ENCODE data around the gene EIF5A2.
"Not testable (repeated sequence)": the region's sequence is repeated elsewhere in the genome, so short reads cannot be mapped to it uniquely, and the experiment has no call there.

The EIF5A2 gene

DNA sequence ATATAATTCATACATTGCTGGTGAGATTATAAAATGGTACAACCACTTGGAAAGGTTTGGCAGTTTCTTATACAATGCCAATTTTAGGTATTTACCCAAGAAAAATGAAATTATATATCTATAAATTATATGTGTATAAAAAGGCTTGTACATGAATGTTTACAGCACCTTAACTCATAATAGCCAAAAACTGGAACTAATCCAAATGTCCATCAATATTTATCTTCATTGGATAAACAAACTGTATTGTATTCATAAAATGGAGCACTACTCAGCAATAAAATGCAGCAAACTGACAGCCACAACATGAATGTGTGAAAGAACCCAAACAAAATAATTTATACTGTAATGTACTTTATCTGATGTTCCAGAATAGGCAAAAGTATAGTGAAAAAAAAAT is 33.6 kb upstream of the EIF5A2 start:
- no peak for ATAC-seq
- no peak for TF ChIP-seq TOX (CRISPR knock-in tag; IDR thresholded peaks at IDR 0.05; ENCODE audit: borderline replicate concordance)
- no peak for TF ChIP-seq PPARA (CRISPR knock-in tag; IDR thresholded peaks at IDR 0.05; ENCODE audit: borderline replicate concordance)
- no peak for TF ChIP-seq SNAI2 (CRISPR knock-in tag; IDR thresholded peaks at IDR 0.05)

DNA sequence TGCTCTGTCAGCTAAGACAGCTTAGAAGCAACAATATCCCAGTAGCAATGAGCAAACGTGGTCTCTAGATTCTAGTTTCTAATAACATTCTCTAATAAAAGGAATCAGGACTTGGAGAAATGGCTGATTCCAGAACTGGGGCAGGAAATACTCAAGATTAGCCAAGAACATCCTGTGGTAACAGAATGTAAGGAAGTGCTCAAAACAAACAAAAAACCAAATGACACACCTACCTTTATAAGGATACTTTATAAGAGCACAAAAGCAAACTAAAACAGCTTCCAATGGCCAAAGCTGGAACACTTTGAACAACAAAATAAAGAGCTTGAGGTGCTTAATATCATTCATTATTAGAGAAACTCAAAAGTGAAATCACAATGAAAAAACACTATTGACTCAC is 33.1 kb upstream of the EIF5A2 start:
- no peak for ATAC-seq
- no peak for TF ChIP-seq ARNTL (CRISPR knock-in tag; IDR thresholded peaks at IDR 0.05; ENCODE audit: borderline replicate concordance, low read depth)

DNA sequence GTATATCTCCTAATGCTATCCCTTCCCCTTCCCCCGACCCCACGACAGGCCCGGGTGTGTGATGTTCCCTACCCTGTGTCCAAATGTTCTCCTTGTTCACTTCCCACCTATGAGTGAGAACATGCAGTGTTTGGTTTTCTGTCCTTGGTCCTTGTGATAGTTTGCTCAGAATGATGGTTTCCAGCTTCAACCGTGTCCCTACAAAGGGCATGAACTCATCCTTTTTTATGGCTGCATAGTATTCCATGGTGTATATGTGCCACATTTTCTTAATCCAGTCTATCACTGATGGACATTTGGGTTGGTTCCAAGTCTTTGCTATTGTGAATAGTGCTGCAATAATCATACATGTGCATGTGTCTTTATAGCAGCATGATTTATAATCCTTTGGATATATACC is 24.6 kb upstream of the EIF5A2 start:
- not testable (repeated sequence) for ATAC-seq

DNA sequence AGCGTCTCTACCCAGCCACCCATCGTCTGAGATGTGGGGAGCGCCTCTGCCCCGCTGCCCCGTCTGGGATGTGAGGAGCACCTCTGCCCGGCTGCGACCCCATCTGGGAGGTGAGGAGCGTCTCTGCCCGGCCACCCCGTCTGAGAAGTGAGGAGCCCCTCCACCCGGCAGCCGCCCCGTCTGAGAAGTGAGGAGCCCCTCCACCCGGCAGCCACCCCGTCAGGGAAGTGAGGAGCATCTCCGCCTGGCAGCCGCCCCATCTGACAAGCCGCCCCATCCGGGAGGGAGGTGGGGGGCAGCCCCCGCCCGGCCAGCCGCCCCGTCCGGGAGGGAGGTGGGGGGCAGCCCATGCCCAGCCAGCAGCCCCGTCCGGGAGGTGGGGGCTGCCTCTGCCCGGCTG is 15.1 kb upstream of the EIF5A2 start:
- not testable (repeated sequence) for ATAC-seq

DNA sequence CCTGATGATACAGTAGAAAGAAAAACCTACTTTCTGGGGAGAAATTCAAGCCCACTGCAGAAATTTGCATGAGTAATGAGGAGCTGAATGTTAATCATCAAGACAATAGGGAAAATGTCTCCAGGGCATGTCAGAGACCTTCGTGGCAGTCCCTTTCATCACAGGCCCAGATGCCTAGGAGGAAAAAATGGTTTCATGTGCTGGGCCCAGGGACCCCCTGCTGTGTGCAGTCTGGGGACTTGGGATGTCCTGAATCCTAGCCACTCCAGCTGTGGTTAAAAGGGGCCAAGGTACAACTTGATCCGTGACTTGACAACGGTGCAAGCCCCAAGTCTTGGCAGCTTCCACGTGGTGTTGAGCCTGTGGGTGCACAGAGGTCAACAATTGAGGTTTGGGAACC is 10.3 kb upstream of the EIF5A2 start:
- TF ChIP-seq OSR1 (CRISPR knock-in tag; IDR thresholded peaks at IDR 0.05) (no peak), ZC3H10 (CRISPR knock-in tag; IDR thresholded peaks at IDR 0.05) (no peak), RARB (CRISPR knock-in tag; IDR thresholded peaks at IDR 0.05) (no peak), ESRRG (CRISPR knock-in tag; IDR thresholded peaks at IDR 0.05) (no peak), ARNTL (CRISPR knock-in tag; IDR thresholded peaks at IDR 0.05; ENCODE audit: borderline replicate concordance, low read depth) (no peak), PPARA (CRISPR knock-in tag; IDR thresholded peaks at IDR 0.05; ENCODE audit: borderline replicate concordance) (no peak), TCF4 (CRISPR knock-in tag; IDR thresholded peaks at IDR 0.05; ENCODE audit: borderline replicate concordance) (no peak), SNAI2 (CRISPR knock-in tag; IDR thresholded peaks at IDR 0.05) (no peak), ZFP30 (CRISPR knock-in tag; IDR thresholded peaks at IDR 0.05) (no peak), BACH2 (CRISPR knock-in tag; IDR thresholded peaks at IDR 0.05; ENCODE audit: borderline replicate concordance) (no peak), ZNF565 (CRISPR knock-in tag; conservative IDR thresholded peaks at IDR 0.05; ENCODE audit: low read depth) (no peak), CSDC2 (CRISPR knock-in tag; IDR thresholded peaks at IDR 0.05) (no peak), ISL1 (CRISPR knock-in tag; IDR thresholded peaks at IDR 0.05) (no peak), GLIS3 (CRISPR knock-in tag; IDR thresholded peaks at IDR 0.05) (no peak)
- TF ChIP-seq, protein P1, sequence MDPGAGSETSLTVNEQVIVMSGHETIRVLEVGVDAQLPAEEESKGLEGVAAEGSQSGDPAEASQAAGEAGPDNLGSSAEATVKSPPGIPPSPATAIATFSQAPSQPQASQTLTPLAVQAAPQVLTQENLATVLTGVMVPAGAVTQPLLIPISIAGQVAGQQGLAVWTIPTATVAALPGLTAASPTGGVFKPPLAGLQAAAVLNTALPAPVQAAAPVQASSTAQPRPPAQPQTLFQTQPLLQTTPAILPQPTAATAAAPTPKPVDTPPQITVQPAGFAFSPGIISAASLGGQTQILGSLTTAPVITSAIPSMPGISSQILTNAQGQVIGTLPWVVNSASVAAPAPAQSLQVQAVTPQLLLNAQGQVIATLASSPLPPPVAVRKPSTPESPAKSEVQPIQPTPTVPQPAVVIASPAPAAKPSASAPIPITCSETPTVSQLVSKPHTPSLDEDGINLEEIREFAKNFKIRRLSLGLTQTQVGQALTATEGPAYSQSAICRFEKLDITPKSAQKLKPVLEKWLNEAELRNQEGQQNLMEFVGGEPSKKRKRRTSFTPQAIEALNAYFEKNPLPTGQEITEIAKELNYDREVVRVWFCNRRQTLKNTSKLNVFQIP (CRISPR knock-in tag; IDR thresholded peaks at IDR 0.05; ENCODE audit: borderline replicate concordance, low read depth), result no peak
- TF ChIP-seq, protein P2, sequence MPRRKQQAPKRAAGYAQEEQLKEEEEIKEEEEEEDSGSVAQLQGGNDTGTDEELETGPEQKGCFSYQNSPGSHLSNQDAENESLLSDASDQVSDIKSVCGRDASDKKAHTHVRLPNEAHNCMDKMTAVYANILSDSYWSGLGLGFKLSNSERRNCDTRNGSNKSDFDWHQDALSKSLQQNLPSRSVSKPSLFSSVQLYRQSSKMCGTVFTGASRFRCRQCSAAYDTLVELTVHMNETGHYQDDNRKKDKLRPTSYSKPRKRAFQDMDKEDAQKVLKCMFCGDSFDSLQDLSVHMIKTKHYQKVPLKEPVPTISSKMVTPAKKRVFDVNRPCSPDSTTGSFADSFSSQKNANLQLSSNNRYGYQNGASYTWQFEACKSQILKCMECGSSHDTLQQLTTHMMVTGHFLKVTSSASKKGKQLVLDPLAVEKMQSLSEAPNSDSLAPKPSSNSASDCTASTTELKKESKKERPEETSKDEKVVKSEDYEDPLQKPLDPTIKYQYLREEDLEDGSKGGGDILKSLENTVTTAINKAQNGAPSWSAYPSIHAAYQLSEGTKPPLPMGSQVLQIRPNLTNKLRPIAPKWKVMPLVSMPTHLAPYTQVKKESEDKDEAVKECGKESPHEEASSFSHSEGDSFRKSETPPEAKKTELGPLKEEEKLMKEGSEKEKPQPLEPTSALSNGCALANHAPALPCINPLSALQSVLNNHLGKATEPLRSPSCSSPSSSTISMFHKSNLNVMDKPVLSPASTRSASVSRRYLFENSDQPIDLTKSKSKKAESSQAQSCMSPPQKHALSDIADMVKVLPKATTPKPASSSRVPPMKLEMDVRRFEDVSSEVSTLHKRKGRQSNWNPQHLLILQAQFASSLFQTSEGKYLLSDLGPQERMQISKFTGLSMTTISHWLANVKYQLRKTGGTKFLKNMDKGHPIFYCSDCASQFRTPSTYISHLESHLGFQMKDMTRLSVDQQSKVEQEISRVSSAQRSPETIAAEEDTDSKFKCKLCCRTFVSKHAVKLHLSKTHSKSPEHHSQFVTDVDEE (CRISPR knock-in tag; IDR thresholded peaks at IDR 0.05), result no peak
- TF ChIP-seq, protein P3, sequence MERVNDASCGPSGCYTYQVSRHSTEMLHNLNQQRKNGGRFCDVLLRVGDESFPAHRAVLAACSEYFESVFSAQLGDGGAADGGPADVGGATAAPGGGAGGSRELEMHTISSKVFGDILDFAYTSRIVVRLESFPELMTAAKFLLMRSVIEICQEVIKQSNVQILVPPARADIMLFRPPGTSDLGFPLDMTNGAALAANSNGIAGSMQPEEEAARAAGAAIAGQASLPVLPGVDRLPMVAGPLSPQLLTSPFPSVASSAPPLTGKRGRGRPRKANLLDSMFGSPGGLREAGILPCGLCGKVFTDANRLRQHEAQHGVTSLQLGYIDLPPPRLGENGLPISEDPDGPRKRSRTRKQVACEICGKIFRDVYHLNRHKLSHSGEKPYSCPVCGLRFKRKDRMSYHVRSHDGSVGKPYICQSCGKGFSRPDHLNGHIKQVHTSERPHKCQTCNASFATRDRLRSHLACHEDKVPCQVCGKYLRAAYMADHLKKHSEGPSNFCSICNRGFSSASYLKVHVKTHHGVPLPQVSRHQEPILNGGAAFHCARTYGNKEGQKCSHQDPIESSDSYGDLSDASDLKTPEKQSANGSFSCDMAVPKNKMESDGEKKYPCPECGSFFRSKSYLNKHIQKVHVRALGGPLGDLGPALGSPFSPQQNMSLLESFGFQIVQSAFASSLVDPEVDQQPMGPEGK (CRISPR knock-in tag; IDR thresholded peaks at IDR 0.05; ENCODE audit: borderline replicate concordance), result no peak

DNA sequence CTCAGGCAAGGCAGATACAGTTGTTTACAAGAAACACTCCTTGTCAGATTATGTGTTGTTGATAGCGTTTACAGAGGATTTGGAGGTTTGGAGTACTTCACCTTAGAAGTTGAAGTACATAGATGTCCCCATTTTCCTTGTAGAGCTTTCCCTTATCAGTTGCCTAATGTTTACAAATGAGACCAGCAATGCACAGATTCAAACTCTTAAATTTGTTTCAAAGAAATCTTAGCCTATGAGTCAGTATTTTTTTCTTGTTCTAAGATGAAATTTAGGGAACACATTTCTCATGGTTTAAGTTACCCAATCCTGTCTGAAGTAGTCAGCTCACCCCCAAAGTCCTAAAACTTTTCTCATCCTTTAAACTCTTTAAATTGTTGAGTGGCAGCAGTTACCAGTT is 6.3 kb upstream of the EIF5A2 start:
- no peak for ATAC-seq
- TF ChIP-seq OSR1 (CRISPR knock-in tag; IDR thresholded peaks at IDR 0.05) (no peak), CSDC2 (CRISPR knock-in tag; IDR thresholded peaks at IDR 0.05) (no peak), TOX (CRISPR knock-in tag; IDR thresholded peaks at IDR 0.05; ENCODE audit: borderline replicate concordance) (no peak)
- TF ChIP-seq, protein P3 (CRISPR knock-in tag; IDR thresholded peaks at IDR 0.05; ENCODE audit: borderline replicate concordance), result no peak
- TF ChIP-seq, protein P2 (CRISPR knock-in tag; IDR thresholded peaks at IDR 0.05), result no peak
- TF ChIP-seq, protein P1 (CRISPR knock-in tag; IDR thresholded peaks at IDR 0.05; ENCODE audit: borderline replicate concordance, low read depth), result no peak

More for the DNA sequence above, 10.3 kb upstream of the EIF5A2 start:
- ATAC-seq, result no peak
